H9 (cell line): ENCODE results near the gene CHCHD6. TPM values are rescaled to one million over a fixed set of nuclear protein-coding genes. Genes with fewer than 3 reads are reported as not detected.
A peak's percentile ranks its signal among the peaks of the same experiment; 100 is the strongest.

Source experiments
- DNase-seq: peaks from one replicate; pipeline ENCODE4 v3.0.0-alpha.2; 2017
- H2AFZ ChIP-seq: one replicate; pipeline ENCODE4 v1.6.1; 2013; ENCODE audit warnings: mild to moderate bottlenecking, low read length, control low read depth, moderate library complexity
- H2AK5ac ChIP-seq: 2 replicates; pipeline ENCODE4 v1.6.1; 2013; ENCODE audit warnings: low read length, control low read depth, mixed read lengths; ENCODE audit not compliant: insufficient read length
- H2BK120ac ChIP-seq: one replicate; pipeline ENCODE4 v1.6.1; 2013; ENCODE audit warnings: low read depth, mild to moderate bottlenecking, low read length, control low read depth, inconsistent platforms; ENCODE audit not compliant: poor library complexity, severe bottlenecking
- H2BK12ac ChIP-seq: 2 replicates; pipeline ENCODE4 v1.6.1; 2013; ENCODE audit warnings: low read length, control low read depth, mixed read lengths, low read depth; ENCODE audit not compliant: insufficient read length
- H2BK15ac ChIP-seq: 2 replicates; pipeline ENCODE4 v1.6.1; 2013; ENCODE audit warnings: low read depth, low read length, control low read depth
- H2BK20ac ChIP-seq: one replicate; pipeline ENCODE4 v1.6.1; 2013; ENCODE audit warnings: low read depth, mild to moderate bottlenecking, low read length, control low read depth, inconsistent platforms; ENCODE audit not compliant: poor library complexity, severe bottlenecking
- H2BK5ac ChIP-seq: 2 replicates; pipeline ENCODE4 v1.6.1; 2013; ENCODE audit warnings: low read length, control low read depth, mixed read lengths; ENCODE audit not compliant: insufficient read length
- H3K14ac ChIP-seq: 2 replicates; pipeline ENCODE4 v1.6.1; 2013; ENCODE audit warnings: low read length, control low read depth; ENCODE audit not compliant: insufficient read depth
- H3K18ac ChIP-seq: 2 replicates; pipeline ENCODE4 v1.6.1; 2013; ENCODE audit warnings: low read depth, mild to moderate bottlenecking, mixed read lengths, low read length, control low read depth; ENCODE audit not compliant: insufficient read length
- H3K23ac ChIP-seq: 2 replicates; pipeline ENCODE4 v1.6.1; 2013; ENCODE audit warnings: low read length, control low read depth, mixed read lengths, low read depth; ENCODE audit not compliant: insufficient read length
- H3K23me2 ChIP-seq: 2 replicates; pipeline ENCODE4 v1.6.1; 2013; ENCODE audit warnings: low read depth, mild to moderate bottlenecking, mixed read lengths, low read length, control low read depth; ENCODE audit not compliant: insufficient read length, poor library complexity, severe bottlenecking
- H3K27ac ChIP-seq: 2 replicates; pipeline ENCODE4 v1.5.1; 2013; ENCODE audit warnings: low read length, control low read depth, mixed read lengths, low read depth; ENCODE audit not compliant: insufficient read length
- H3K27me3 ChIP-seq: 2 replicates; pipeline ENCODE4 v1.6.1; 2013; ENCODE audit warnings: low read length, control low read depth, inconsistent platforms; ENCODE audit not compliant: insufficient read depth
- H3K4ac ChIP-seq: 2 replicates; pipeline ENCODE4 v1.6.1; 2013; ENCODE audit warnings: low read depth, mild to moderate bottlenecking, control low read depth, inconsistent platforms, low read length, moderate library complexity
- H3K4me1 ChIP-seq: 2 replicates; pipeline ENCODE4 v1.6.1; 2013; ENCODE audit warnings: low read length, control low read depth, inconsistent platforms; ENCODE audit not compliant: insufficient read depth
- H3K4me2 ChIP-seq: 2 replicates; pipeline ENCODE4 v1.6.1; 2013; ENCODE audit warnings: low read length, control low read depth, mixed read lengths; ENCODE audit not compliant: insufficient read length, insufficient read depth
- H3K56ac ChIP-seq: 2 replicates; pipeline ENCODE4 v1.6.1; 2013; ENCODE audit warnings: low read depth, mild to moderate bottlenecking, mixed read lengths, low read length, control low read depth; ENCODE audit not compliant: insufficient read length
- H3K79me1 ChIP-seq: 2 replicates; pipeline ENCODE4 v1.6.1; 2013; ENCODE audit warnings: low read depth, mild to moderate bottlenecking, moderate library complexity, low read length, control low read depth, inconsistent platforms; ENCODE audit not compliant: insufficient read depth, poor library complexity, severe bottlenecking
- H3K79me2 ChIP-seq: 2 replicates; pipeline ENCODE4 v1.6.1; 2013; ENCODE audit warnings: low read length, control low read depth, inconsistent platforms; ENCODE audit not compliant: insufficient read depth
- H3K9ac ChIP-seq: 2 replicates; pipeline ENCODE4 v1.6.1; 2013; ENCODE audit warnings: low read length, control low read depth, mixed read lengths; ENCODE audit not compliant: insufficient read length; ENCODE audit errors: extremely low read depth
- H3K9me3 ChIP-seq: one replicate; pipeline ENCODE4 v1.6.1; 2013; ENCODE audit warnings: low read depth, low read length, inconsistent platforms; ENCODE audit not compliant: control insufficient read depth
- H3T11ph ChIP-seq: one replicate; pipeline ENCODE4 v1.6.1; 2013; ENCODE audit warnings: mild to moderate bottlenecking, low read length, control low read depth, inconsistent platforms
- H4K20me1 ChIP-seq: one replicate; pipeline ENCODE4 v1.6.1; 2013; ENCODE audit not compliant: control insufficient read depth, insufficient read length, insufficient read depth
- H4K5ac ChIP-seq: 2 replicates; pipeline ENCODE4 v1.6.1; 2013; ENCODE audit warnings: low read depth, mild to moderate bottlenecking, mixed read lengths, low read length, control low read depth; ENCODE audit not compliant: insufficient read length
- H4K8ac ChIP-seq: replicated peaks from 2 replicates; pipeline ENCODE4 v1.6.1; 2013; ENCODE audit warnings: low read length, control low read depth, mixed read lengths, low read depth; ENCODE audit not compliant: insufficient read length
- H4K91ac ChIP-seq: 2 replicates; pipeline ENCODE4 v1.6.1; 2013; ENCODE audit warnings: low read depth, mild to moderate bottlenecking, moderate library complexity, mixed read lengths, low read length, control low read depth; ENCODE audit not compliant: insufficient read length
- H3K27ac Mint-ChIP-seq, 3 experiments: 2 replicates in 2 of 3; 3 replicates in 1 of 3; pipeline ENCODE4 v1.8.0; 2020 to 2021; ENCODE audit warnings: mixed read lengths in 3 of 3, mild to moderate bottlenecking in 1 of 3, moderate library complexity in 1 of 3
- H3K27me3 Mint-ChIP-seq: 2 replicates; pipeline ENCODE4 v1.8.0; 2021; ENCODE audit warnings: low read depth, mild to moderate bottlenecking, moderate library complexity, mixed read lengths
- H3K36me3 Mint-ChIP-seq, 3 experiments: 2 replicates in 2 of 3; 3 replicates in 1 of 3; pipeline ENCODE4 v1.8.0; 2020 to 2021; ENCODE audit warnings: low read depth in 3 of 3, mixed read lengths in 3 of 3; ENCODE audit not compliant: insufficient read depth in 1 of 3
- H3K4me1 Mint-ChIP-seq, 2 experiments: 2 replicates each; pipeline ENCODE4 v1.8.0; 2020; ENCODE audit warnings: mixed read lengths in 2 of 2
- H3K4me3 Mint-ChIP-seq, 2 experiments: 2 replicates in 1 of 2; 3 replicates in 1 of 2; pipeline ENCODE4 v1.8.0; 2020 to 2021; ENCODE audit warnings: mild to moderate bottlenecking in 2 of 2, mixed read lengths in 2 of 2, moderate library complexity in 1 of 2
- H3K9me3 Mint-ChIP-seq, 2 experiments: 2 replicates in 1 of 2; 3 replicates in 1 of 2; pipeline ENCODE4 v1.8.0; 2020; ENCODE audit warnings: mild to moderate bottlenecking in 2 of 2, mixed read lengths in 2 of 2, moderate library complexity in 1 of 2
- WGBS: extraction: QIAGEN DNeasy Blood & Tissue Kit; methylation state at CpG from one replicate; pipeline ENCODE4 v1.1.7; 2013; ENCODE audit warnings: missing lambda C conversion rate, low lambda C conversion rate, mixed read lengths; ENCODE audit not compliant: insufficient read length; ENCODE audit errors: extremely low coverage; 5-methylcytosine and 5-hydroxymethylcytosine counted together
- total RNA-seq: library from RNA; stranded (reverse); gene quantifications from 2 replicates; pipeline ENCODE4 v1.2.1, GENCODE V29; 2021
- TF ChIP-seq, protein P1 (sequence below): fragments of 200-600 bp; sonication (generic); conservative IDR thresholded peaks from 3 replicates; pipeline ENCODE4 v1.8.0; 2021; ENCODE audit warnings: antibody characterized with exemption, mild to moderate bottlenecking

Gene CHCHD6
- total RNA-seq, 1 experiment from 2014 or later, result 34.2 TPM

DNA sequence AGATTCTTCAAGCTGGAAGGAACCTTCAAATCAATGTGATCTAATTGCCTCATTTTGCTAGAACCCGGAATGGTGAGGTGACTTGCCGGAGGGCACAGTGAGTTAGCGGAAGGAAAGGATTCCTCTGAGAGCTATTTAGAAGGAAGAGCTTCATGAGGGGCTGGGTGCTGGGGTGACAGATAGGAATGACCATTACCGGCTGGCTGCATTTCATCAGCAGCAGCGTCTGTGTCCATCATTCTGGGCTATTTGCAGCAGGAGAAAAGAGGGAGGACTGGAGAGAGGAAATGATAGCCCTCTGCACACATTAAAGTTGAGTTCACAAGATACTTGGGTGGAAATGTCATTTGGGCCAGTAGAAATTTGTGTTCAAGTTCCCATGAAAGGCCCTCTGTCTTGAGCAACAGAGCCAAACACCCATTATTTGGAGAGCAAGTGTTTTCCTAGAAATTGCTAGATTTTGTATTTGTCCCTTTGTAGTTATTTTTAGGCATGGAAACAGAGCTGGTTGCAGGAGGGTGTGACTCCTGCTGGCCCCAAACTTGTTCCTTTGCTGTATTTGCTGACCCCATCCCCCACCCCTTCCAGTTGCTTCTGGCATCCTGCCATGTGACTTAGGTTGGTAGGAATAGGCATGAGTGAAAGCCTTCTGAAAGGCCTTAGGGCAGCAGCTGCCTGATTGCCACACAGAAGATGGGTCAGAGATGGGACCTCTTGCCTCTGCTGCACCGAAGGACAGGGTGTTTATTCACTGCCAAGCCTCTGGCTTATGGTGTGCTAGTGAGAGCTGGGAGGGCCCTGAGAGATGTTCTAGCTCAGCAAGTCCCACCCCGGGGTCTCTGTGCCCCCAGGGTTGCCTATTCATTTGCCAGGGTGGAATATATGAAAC, 191.4 kb downstream of the CHCHD6 start:
- no peaks in the 10 kb centered on the region for H3K27me3 ChIP-seq
- H2BK12ac ChIP-seq, result no peak overlapping the region
- H3K56ac ChIP-seq, result no peak overlapping the region
- no peak overlapping the region for H3K4me2 ChIP-seq
- no peak overlapping the region for H3K9ac ChIP-seq
- H2BK5ac ChIP-seq, result no peak overlapping the region
- peaks cover 0 to 2% (median 0%) of the 10 kb centered on the region in 3 experiments; a peak in 2 of 7 replicates for H3K36me3 Mint-ChIP-seq
- no peak overlapping the region for H3K27ac ChIP-seq
- H3T11ph ChIP-seq, result no peak overlapping the region
- no peak overlapping the region for H2BK120ac ChIP-seq
- peaks cover 8% of the 10 kb centered on the region for H3K4me1 ChIP-seq
- WGBS, result no CpG with 5 or more reads among the region's 7 CpGs
- H3K23ac ChIP-seq, result no peak overlapping the region
- no peak overlapping the region for H4K8ac ChIP-seq
- no peaks in the 10 kb centered on the region for H3K9me3 ChIP-seq
- no peaks in the 10 kb centered on the region for H3K23me2 ChIP-seq
- peaks cover 26 to 34% of the 10 kb centered on the region in 2 experiments for H3K4me1 Mint-ChIP-seq
- H2AK5ac ChIP-seq, result no peak overlapping the region
- TF ChIP-seq, protein P1, sequence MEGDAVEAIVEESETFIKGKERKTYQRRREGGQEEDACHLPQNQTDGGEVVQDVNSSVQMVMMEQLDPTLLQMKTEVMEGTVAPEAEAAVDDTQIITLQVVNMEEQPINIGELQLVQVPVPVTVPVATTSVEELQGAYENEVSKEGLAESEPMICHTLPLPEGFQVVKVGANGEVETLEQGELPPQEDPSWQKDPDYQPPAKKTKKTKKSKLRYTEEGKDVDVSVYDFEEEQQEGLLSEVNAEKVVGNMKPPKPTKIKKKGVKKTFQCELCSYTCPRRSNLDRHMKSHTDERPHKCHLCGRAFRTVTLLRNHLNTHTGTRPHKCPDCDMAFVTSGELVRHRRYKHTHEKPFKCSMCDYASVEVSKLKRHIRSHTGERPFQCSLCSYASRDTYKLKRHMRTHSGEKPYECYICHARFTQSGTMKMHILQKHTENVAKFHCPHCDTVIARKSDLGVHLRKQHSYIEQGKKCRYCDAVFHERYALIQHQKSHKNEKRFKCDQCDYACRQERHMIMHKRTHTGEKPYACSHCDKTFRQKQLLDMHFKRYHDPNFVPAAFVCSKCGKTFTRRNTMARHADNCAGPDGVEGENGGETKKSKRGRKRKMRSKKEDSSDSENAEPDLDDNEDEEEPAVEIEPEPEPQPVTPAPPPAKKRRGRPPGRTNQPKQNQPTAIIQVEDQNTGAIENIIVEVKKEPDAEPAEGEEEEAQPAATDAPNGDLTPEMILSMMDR, result no peak
- no peak overlapping the region for H4K5ac ChIP-seq
- H2BK20ac ChIP-seq, result no peak overlapping the region
- H2BK15ac ChIP-seq, result no peak overlapping the region
- peak overlapping the region in 1 of 3 experiments; percentile 30; a peak in 2 of 7 replicates for H3K27ac Mint-ChIP-seq
- no peak overlapping the region for H3K4ac ChIP-seq
- H4K20me1 ChIP-seq, result no peaks in the 10 kb centered on the region
- no peaks in the 10 kb centered on the region for H3K79me1 ChIP-seq
- no peak overlapping the region for H3K14ac ChIP-seq
- no peak overlapping the region for H3K18ac ChIP-seq
- H3K9me3 Mint-ChIP-seq, result no peaks in the 10 kb centered on the region
- H3K27me3 Mint-ChIP-seq, result no peaks in the 10 kb centered on the region
- no peak overlapping the region for H3K4me3 Mint-ChIP-seq
- H2AFZ ChIP-seq, result no peak overlapping the region
- H4K91ac ChIP-seq, result no peak overlapping the region
- no peak for DNase-seq
- no peaks in the 10 kb centered on the region for H3K79me2 ChIP-seq
